ENCODE measurements around the gene KBTBD6. TPM values are rescaled to one million over a fixed set of nuclear protein-coding genes. Genes with fewer than 3 reads are reported as not detected.
A peak's percentile ranks its signal among the peaks of the same experiment; 100 is the strongest.
"Not testable (repeated sequence)": the region's sequence is repeated elsewhere in the genome, so short reads cannot be mapped to it uniquely, and the experiment has no call there.

The KBTBD6 gene
- total and polyA plus RNA-seq, 8 donors: under 0.01 to 8.3 (median 2.2) TPM

DNA sequence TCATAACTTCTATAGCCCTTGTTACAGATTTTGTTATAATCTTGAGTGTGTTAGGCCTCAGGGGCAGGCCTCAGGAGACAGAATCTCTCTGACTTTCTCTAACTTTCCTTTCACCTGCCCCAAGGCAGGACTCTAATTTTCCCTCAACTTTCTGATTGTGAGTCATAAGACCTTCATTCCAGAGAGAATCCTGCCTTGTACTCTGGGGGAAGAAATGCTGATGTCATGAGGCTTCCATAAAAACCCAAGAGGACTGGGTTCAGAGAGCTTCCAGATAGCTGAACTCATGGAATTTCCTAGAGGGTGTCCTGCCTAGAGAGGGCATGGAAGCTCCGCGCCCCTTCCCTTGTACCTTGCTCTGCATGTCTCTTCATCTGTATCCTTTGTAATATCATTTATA, 5.3 kb upstream of the KBTBD6 start:
- H3K4me3 ChIP-seq: no peak overlapping the region
- H3K4me1 ChIP-seq: peaks cover 0 to 9% (median 8%) of the 10 kb centered on the region in 4 donors
- intact Hi-C loops (cut with DNase I; ENCODE audit: low total_unique reads): loop anchor here (5.0 kb wide), 2 partner anchors 54 to 69 kb away; partner anchors contain the start of gene KBTBD7
- H3K27me3 ChIP-seq: no peaks in the 10 kb centered on the region
- 93 to 100% (median 99%) methylated on average over 2 of the region's 2 CpGs for WGBS, 5 donors
- no peak overlapping the region for H3K27ac ChIP-seq
- no peaks in the 10 kb centered on the region for H3K9me3 ChIP-seq
- no peaks in the 10 kb centered on the region for H3K36me3 ChIP-seq
- DNase-seq: no peak
- TF ChIP-seq POLR2AphosphoS5 (IDR thresholded peaks at IDR 0.05): no peak
- no peak for TF ChIP-seq EP300 (IDR thresholded peaks at IDR 0.05)
- no peak for TF ChIP-seq CTCF (IDR thresholded peaks at IDR 0.05)
- TF ChIP-seq POLR2A (IDR thresholded peaks at IDR 0.05): no peak

GRCh38 chr13:41137241-41137640, 4.6 kb upstream of the KBTBD6 start:
- Histone ChIP-seq H3K27me3 (no peaks in the 10 kb centered on the region), H3K4me3 (no peak overlapping the region), H3K27ac (no peak overlapping the region), H3K9me3 (no peaks in the 10 kb centered on the region), H3K36me3 (no peaks in the 10 kb centered on the region), H3K4me1 (peaks cover 0 to 10% (median 9%) of the 10 kb centered on the region in 4 donors)
- WGBS, 5 donors: 68 to 76% (median 72%) methylated on average over 3 of the region's 3 CpGs
- intact Hi-C loops (cut with DNase I; ENCODE audit: low total_unique reads): loop anchor here (5.0 kb wide), 2 partner anchors 55 to 70 kb away; partner anchors contain the start of gene KBTBD7
- TF ChIP-seq CTCF (IDR thresholded peaks at IDR 0.05): no peak
- no peak for TF ChIP-seq POLR2A (IDR thresholded peaks at IDR 0.05)
- TF ChIP-seq POLR2AphosphoS5 (IDR thresholded peaks at IDR 0.05): no peak
- no peak for TF ChIP-seq EP300 (IDR thresholded peaks at IDR 0.05)
- DNase-seq: no peak

GRCh38 chr13:41136396-41137031, 3.9 kb upstream of the KBTBD6 start:
- DNase-seq: no peak
- TF ChIP-seq EP300 (IDR thresholded peaks at IDR 0.05) (no peak), CTCF (IDR thresholded peaks at IDR 0.05) (no peak), POLR2A (IDR thresholded peaks at IDR 0.05) (no peak)
- Histone ChIP-seq H3K9me3 (no peaks in the 10 kb centered on the region), H3K4me3 (no peak overlapping the region), H3K27me3 (no peaks in the 10 kb centered on the region), H3K27ac (no peak overlapping the region), H3K36me3 (no peaks in the 10 kb centered on the region), H3K4me1 (peaks cover 4 to 17% (median 11%) of the 10 kb centered on the region in 4 donors)
- intact Hi-C loops (cut with DNase I; ENCODE audit: low total_unique reads): loop anchor here (5.0 kb wide), 2 partner anchors 56 to 71 kb away; partner anchors contain the start of gene KBTBD7
- WGBS, 5 donors: 89 to 94% (median 93%) methylated on average over 9 of the region's 9 CpGs

- DNase-seq: no peak
- TF ChIP-seq POLR2A (IDR thresholded peaks at IDR 0.05) (no peak), POLR2AphosphoS5 (IDR thresholded peaks at IDR 0.05) (no peak), EP300 (IDR thresholded peaks at IDR 0.05) (no peak), CTCF (IDR thresholded peaks at IDR 0.05) (no peak)
- no peak overlapping the region for H3K4me3 ChIP-seq
- 90 to 95% (median 93%) methylated on average over 6 of the region's 6 CpGs for WGBS, 5 donors
- no peaks in the 10 kb centered on the region for H3K9me3 ChIP-seq
- H3K27ac ChIP-seq: no peak overlapping the region
- H3K36me3 ChIP-seq: no peaks in the 10 kb centered on the region
- intact Hi-C loops (cut with DNase I; ENCODE audit: low total_unique reads): no loop called here
- H3K4me1 ChIP-seq: peaks cover 18 to 41% (median 31%) of the 10 kb centered on the region in 4 donors
- no peaks in the 10 kb centered on the region for H3K27me3 ChIP-seq
Measured at GRCh38 chr13:41133951-41134350, 1.3 kb upstream of the KBTBD6 start.

DNA sequence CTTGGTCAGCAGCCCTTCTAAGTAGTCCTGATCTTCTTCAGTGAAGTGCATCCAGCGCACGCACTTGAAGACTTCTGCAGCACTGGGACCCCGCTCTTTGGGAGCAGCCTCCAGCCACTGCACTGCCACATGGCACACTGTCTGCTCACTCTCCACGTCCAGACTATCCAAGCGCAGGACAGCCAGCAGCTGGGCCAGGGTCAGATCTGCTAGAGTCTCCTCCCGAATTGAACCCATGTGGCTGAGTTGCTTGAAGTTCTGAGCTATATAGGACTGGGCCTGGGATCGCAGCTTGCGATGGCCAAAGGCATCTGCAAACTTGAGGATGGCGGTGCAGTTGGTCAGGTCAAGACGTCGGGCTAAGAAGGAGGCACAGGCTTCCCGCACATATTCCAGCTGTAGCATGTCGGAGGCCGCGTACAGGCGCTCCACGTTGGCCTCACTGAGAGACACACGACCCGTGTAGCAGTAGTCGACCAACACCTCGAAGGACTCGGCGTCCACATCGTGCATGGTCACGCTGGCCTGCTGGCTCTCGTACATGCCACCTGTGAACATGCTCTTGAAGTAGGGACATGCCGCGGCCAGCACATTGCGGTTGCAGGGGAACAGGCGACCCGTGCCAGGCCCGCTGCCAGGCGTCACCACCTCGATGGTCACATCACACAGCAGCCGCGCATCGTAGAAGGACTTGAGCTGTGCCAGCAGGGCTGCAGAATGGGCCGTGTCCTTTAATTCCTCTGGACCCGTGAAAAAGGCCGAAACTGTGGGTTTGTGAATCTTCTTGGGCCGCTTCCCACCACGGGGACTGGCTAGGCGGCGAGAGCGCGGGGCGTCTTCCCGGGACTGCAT, 716 bp downstream of the KBTBD6 start:
- Histone ChIP-seq H3K4me3 (peak overlapping the region; percentile 77 to 86 (median 78)), H3K4me1 (peaks cover 18 to 54% (median 39%) of the 10 kb centered on the region in 4 donors), H3K27ac (peak overlapping the region; percentile 42 to 91 (median 84))
- H3K27me3 ChIP-seq; H3K36me3 ChIP-seq; H3K9me3 ChIP-seq; intact Hi-C loops (cut with DNase I; ENCODE audit: low total_unique reads): not testable (repeated sequence)
- peak; percentile 13 to 28 for DNase-seq
- 19 to 38% (median 29%) methylated on average over 25 to 48 of the region's 48 CpGs for WGBS, 5 donors

- H3K27ac ChIP-seq; H3K36me3 ChIP-seq; H3K27me3 ChIP-seq; intact Hi-C loops (cut with DNase I; ENCODE audit: low total_unique reads); H3K9me3 ChIP-seq: not testable (repeated sequence)
- WGBS, 5 donors: 86 to 96% (median 87%) methylated on average over 4 of the region's 4 CpGs
- H3K4me3 ChIP-seq: peak overlapping the region in 2 of 4 donors; percentile 77 to 86
- peaks cover 18 to 54% (median 39%) of the 10 kb centered on the region in 4 donors for H3K4me1 ChIP-seq
- DNase-seq: peak in 1 of 2 donors; percentile 10
Measured at GRCh38 chr13:41131189-41131588, 1.4 kb downstream of the KBTBD6 start.
